GM06990 (cell line): ENCODE data around the gene ZNF462.

ENCODE experiments used
- DNase-seq: peaks from one replicate; pipeline ENCODE4 v3.0.0-alpha.2; 2011; ENCODE audit not compliant: insufficient read length; ENCODE audit errors: extremely low read depth
- H3K27me3 ChIP-seq: replicated peaks from 2 replicates; pipeline ENCODE4 v1.6.0; 2011; ENCODE audit warnings: low read length; ENCODE audit not compliant: control insufficient read depth, insufficient read depth
- H3K36me3 ChIP-seq: 2 replicates; pipeline ENCODE4 v1.5.1; 2011; ENCODE audit warnings: low read length; ENCODE audit not compliant: control insufficient read depth, insufficient read depth
- H3K4me3 ChIP-seq: replicated peaks from 2 replicates; pipeline ENCODE4 v1.5.1; 2011; ENCODE audit warnings: low read depth, mild to moderate bottlenecking, control low read depth, low read length
- TF ChIP-seq, protein P1 (sequence below): IDR thresholded peaks from 2 replicates; pipeline ENCODE4 v1.5.1; 2011; ENCODE audit warnings: low read length, control low read depth, mild to moderate bottlenecking, inconsistent platforms; ENCODE audit not compliant: insufficient read depth, poor library complexity, severe bottlenecking

Gene ZNF462

DNA sequence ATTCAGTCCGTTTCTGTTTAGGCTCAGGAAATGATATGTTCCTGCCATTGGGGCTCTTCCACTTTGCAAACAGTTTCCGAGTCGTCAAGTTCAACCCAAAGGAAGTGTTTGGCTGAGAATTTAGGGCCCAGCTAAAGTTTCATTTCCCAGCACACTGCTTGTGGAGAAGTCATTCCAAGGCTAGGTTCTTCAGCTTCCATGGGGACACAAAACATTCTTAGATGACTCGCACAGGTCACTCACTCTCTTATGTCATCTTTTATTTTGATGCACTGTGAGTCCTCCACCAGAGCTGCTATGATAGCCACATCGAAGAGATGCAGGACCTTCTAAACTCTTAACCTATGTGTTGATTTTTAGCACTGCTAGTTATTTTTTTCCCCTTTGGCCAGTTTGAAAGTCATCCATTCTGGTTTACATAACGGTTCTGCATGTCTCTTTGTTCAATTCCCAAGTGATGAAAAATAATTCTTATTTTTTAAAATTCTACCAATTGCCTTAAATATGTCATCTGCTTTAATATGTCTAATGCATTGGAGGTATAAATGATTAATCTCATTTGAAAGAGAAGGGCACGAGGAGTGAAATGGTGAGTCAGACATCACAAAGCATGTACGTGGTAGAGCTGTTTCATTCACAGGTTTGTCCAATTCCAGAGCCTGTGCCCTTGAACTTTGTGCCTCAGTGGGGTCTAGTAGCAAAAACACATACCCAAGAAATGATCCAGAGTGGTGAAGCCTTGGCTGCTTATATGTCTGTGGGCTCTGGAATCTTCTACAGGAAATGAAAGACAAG lies 84.3 kb downstream of the ZNF462 start:
- H3K4me3 ChIP-seq = no peak overlapping the region
- DNase-seq = no peak
- TF ChIP-seq, protein P1, sequence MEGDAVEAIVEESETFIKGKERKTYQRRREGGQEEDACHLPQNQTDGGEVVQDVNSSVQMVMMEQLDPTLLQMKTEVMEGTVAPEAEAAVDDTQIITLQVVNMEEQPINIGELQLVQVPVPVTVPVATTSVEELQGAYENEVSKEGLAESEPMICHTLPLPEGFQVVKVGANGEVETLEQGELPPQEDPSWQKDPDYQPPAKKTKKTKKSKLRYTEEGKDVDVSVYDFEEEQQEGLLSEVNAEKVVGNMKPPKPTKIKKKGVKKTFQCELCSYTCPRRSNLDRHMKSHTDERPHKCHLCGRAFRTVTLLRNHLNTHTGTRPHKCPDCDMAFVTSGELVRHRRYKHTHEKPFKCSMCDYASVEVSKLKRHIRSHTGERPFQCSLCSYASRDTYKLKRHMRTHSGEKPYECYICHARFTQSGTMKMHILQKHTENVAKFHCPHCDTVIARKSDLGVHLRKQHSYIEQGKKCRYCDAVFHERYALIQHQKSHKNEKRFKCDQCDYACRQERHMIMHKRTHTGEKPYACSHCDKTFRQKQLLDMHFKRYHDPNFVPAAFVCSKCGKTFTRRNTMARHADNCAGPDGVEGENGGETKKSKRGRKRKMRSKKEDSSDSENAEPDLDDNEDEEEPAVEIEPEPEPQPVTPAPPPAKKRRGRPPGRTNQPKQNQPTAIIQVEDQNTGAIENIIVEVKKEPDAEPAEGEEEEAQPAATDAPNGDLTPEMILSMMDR = no peak
- H3K27me3 ChIP-seq = no peaks in the 10 kb centered on the region
- no peaks in the 10 kb centered on the region for H3K36me3 ChIP-seq

DNA sequence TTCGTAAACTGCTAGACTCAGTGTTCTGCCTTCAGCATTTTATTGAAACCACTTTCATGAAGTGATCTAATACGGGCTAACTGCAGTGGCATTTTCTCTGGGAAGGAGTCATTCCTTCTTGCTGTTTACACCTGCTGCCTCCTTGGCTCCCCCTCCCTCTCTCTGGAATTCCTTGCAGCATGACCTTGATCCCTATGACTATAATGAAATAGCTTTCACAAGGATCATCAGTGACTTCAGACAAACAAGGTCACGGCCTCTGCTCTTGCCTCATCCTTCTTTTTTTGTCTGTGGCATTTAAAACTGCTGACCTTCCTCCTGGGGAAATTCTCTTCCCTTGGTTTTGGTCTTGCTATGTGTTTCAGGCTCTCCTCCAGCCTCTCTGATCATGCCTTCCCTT lies 90.2 kb downstream of the ZNF462 start:
- no peaks in the 10 kb centered on the region for H3K36me3 ChIP-seq
- no peak overlapping the region for H3K4me3 ChIP-seq
- H3K27me3 ChIP-seq = no peaks in the 10 kb centered on the region; the same call in 1 of the 2 replicates
- DNase-seq = no peak
- TF ChIP-seq, protein P1 = no peak

DNA sequence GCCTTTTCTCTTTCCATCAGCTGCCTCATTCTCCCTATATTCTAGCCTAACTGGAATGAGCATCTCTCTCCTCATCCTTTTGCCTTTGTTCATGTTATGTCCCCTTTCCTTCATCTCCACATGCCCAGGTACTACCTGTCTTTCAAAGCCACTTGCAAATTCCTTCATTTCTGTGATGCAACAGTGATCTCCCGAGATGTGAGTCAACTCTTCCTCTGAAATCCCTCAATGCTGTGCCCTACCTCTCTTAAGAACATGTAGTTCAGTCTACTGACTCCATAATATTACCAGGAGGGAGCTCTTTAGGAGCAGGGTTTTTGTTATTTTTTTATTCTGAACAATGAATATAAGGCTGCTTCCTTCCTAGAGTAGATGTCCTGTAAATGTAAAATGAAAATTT lies 91.6 kb downstream of the ZNF462 start:
- Histone ChIP-seq H3K4me3 (no peak overlapping the region), H3K36me3 (no peaks in the 10 kb centered on the region), H3K27me3 (no peaks in the 10 kb centered on the region; the same call in 1 of the 2 replicates)
- TF ChIP-seq, protein P1 = no peak
- no peak for DNase-seq

DNA sequence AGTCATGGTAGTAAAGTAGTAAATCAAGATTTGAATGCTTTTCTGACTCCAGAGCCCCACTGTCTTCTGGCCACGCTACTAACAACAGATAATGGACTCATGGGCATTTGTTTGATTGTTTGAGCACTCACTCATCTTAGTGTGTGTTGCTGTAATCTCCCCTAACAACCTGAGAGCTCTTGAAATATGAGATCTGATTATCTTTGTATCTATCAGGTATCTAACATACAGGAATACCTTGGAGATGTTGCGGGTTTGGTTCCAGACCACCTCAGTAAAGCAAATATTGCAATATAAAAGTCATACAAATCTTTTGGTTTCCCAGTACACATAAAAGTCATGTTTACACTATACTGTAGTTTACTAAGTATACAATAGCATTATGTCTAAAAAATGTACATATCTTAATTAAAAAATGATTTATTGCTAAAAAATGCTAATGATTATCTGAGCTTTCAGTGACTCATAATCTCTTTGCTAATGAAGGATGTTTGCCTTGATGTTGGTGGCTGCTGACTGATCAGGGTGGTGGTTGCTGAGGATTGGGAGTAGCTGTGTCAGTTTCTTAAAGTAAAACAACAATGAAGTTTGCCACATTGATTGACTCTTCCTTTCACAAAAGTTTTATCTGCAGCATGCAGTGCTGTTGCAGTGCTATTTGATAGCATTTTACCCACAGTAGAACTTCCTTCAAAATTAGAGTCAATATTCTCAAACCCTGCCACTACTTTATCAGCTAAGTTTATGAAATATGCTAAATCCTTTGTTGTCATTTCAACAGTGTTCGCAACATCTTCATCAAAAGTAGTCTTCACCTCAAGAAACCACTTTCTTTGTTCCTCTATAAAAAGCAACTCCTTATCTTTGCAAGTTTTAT lies 92.2 kb downstream of the ZNF462 start:
- no peak for DNase-seq
- Histone ChIP-seq H3K36me3 (no peaks in the 10 kb centered on the region), H3K27me3 (no peaks in the 10 kb centered on the region; the same call in 1 of the 2 replicates), H3K4me3 (no peak overlapping the region)
- TF ChIP-seq, protein P1 = no peak

DNA sequence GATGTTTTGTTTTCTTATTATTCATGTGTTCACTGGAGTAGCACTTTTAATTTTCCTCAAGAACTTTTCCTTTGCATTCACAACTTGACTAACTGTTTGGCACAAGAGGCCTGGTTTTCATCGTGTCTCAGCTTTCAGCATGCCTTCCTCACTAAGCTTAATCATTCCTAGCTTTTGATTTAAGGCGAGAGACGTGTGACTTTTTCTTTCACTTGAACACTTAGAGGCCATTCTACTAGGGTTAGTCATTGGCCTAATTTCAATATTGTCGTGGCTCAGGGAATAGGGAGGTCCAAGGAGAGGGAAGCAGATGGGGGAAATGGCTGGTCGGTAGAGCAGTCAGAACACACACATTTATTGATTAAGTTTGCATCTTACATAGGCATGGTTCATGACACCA lies 94.0 kb downstream of the ZNF462 start:
- no peaks in the 10 kb centered on the region for H3K36me3 ChIP-seq
- H3K4me3 ChIP-seq = no peak overlapping the region
- TF ChIP-seq, protein P1 = no peak
- DNase-seq = no peak
- no peaks in the 10 kb centered on the region; the same call in 1 of the 2 replicates for H3K27me3 ChIP-seq
